ENCODE data around the gene GIPC1.
A peak's percentile ranks its signal among the peaks of the same experiment; 100 is the strongest.
"Not testable (repeated sequence)": the region's sequence is repeated elsewhere in the genome, so short reads cannot be mapped to it uniquely, and the experiment has no call there.

The GIPC1 gene

GRCh38 chr19:14512406-14512961, 16.6 kb upstream of the GIPC1 start:
- DNase-seq (ENCODE audit: low read depth in 2 of 2): no peak
- TF ChIP-seq CTCF (IDR thresholded peaks at IDR 0.05; ENCODE audit: low read depth, low read length): no peak
- H3K4me3 ChIP-seq (replicated peaks in 1 of 2; ENCODE audit: low read depth in 2 of 2, low read length in 2 of 2): no peak overlapping the region

GRCh38 chr19:14511229-14511593, 15.3 kb upstream of the GIPC1 start:
- TF ChIP-seq CTCF (IDR thresholded peaks at IDR 0.05; ENCODE audit: low read depth, low read length): no peak
- H3K4me3 ChIP-seq (replicated peaks in 1 of 2; ENCODE audit: low read depth in 2 of 2, low read length in 2 of 2): no peak overlapping the region
- no peak for DNase-seq (ENCODE audit: low read depth in 2 of 2)

DNA sequence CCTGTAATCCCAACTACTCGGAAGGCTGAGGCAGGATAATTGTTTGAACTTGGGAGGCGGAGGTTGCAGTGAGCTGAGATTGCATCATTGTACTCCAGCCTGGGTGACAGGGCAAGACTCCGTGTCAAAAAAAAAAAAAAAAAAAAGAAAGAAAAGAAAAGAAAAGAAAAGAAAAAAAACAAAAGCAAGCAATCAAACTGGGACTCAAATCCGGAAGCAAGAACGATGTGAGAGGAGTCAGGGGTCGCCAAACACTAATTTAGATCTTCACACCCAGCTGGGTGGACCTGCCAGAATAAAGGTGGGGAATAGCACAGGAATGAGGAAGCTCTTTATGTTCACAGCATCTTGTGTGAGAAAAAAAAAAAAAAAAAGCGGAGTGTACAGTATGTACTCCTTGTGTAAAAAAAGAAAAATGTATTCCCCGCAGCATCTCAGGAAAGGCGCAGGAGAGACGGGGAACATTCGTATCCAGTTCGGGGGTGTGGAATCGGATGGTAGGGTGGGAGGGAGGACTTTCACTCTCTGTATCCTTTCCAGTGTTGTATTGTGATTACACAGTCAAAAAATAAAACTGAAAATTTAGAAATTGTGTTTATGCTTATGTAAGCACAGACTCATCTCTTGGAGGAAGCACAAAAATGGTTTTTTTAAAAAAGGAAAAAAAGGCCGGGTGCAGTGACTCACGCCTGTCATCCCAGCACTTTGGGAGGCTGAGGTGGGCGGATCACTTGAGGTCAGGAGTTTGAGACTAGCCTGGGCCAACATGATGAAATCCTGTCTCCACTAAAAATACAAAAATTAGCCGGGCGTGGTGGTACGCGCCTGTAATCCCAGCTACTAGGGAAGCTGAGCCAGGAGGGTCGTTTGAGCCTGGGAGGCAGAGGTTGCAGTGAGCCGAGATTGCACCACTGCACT, 14.6 kb upstream of the GIPC1 start:
- DNase-seq (ENCODE audit: low read depth in 2 of 2): peak; percentile 83 to 93
- H3K4me3 ChIP-seq (replicated peaks in 1 of 2; ENCODE audit: low read depth in 2 of 2, low read length in 2 of 2): peak overlapping the region; percentile 1 to 46
- no peak for TF ChIP-seq CTCF (IDR thresholded peaks at IDR 0.05; ENCODE audit: low read depth, low read length)

- DNase-seq (ENCODE audit: low read depth in 2 of 2): peak; percentile 55 to 81
- TF ChIP-seq CTCF (IDR thresholded peaks at IDR 0.05; ENCODE audit: low read depth, low read length): no peak
- no peak overlapping the region for H3K4me3 ChIP-seq (replicated peaks in 1 of 2; ENCODE audit: low read depth in 2 of 2, low read length in 2 of 2)
These were observed 12.0 kb upstream of the GIPC1 start for GRCh38 chr19:14507704-14508542.

GRCh38 chr19:14505488-14506239, 9.7 kb upstream of the GIPC1 start:
- H3K4me3 ChIP-seq (replicated peaks in 1 of 2; ENCODE audit: low read depth in 2 of 2, low read length in 2 of 2): no peak overlapping the region
- peak; percentile 74 for TF ChIP-seq CTCF (IDR thresholded peaks at IDR 0.05; ENCODE audit: low read depth, low read length)

GRCh38 chr19:14504575-14504974, 8.6 kb upstream of the GIPC1 start:
- H3K4me3 ChIP-seq (replicated peaks in 1 of 2; ENCODE audit: low read depth in 2 of 2, low read length in 2 of 2); DNase-seq (ENCODE audit: low read depth in 2 of 2): not testable (repeated sequence)

More at GRCh38 chr19:14505488-14506239, 9.7 kb upstream of the GIPC1 start:
- peak; percentile 74 to 87 for DNase-seq (ENCODE audit: low read depth in 2 of 2)

Measured in cardiac fibroblast (primary cell).